Spleen (tissue), 7 donors: ENCODE results near the gene UBL7.

ENCODE experiments used
- CTCF ChIP-seq, 11 experiments: fragments of 200-600 bp in 7 of 11; fragments of 450-650 bp in 4 of 11; sonication (generic) in 4 of 11; IDR thresholded peaks in 8 of 11; conservative IDR thresholded peaks in 3 of 11; 1 replicate in 7 of 11; 2 replicates in 4 of 11; pipeline versions ENCODE4 v1.4.0 to v1.8.0; 2016 to 2021; ENCODE audit warnings: antibody characterized with exemption in 11 of 11, inconsistent platforms in 4 of 11, mild to moderate bottlenecking in 1 of 11
- POLR2AphosphoS5 ChIP-seq, 3 donors: sonication (generic); formaldehyde crosslinking; IDR thresholded peaks; one replicate each; pipeline ENCODE4 v1.5.1; 2017; ENCODE audit warnings: antibody characterized with exemption in 3 of 3
- donor health status: DM: no; HTN: no; CAD: no; lungs with moderate emphysema.
- donor health status: DM: no; HTN: no; CAD: no.
- donor health status: DM: no; HTN: no; CAD: no.

DNA sequence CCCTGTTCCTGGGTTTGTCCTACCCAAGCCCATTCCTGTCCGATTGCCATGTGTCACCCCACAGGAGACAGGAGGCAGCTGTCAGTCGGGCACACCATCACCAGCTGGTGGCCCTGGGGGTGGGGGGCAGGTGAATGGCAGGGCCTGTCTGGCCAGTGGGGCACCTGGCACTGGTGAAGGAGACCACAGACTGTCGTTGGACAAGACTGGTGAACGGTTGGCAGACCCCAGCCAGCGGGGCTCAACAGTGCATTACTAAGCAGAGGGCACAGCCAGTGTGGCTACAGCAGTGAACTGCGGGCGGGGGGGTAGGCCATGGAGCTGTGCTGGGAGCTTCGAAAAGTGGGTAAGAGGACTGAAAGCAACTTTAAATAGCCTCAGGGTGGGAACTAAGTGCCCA is 29.3 kb downstream of the UBL7 start:
- TF ChIP-seq POLR2AphosphoS5 (IDR thresholded peaks at IDR 0.05) (no peak), CTCF (IDR thresholded peaks at IDR 0.05 in 8 of 11, conservative IDR thresholded peaks at IDR 0.05 in 3 of 11) (no peak)
